ENCODE results near the gene DDHD1.

DDHD1 gene

GRCh38 chr14:53108292-53109104, 44.6 kb downstream of the DDHD1 start:
- H2BK120ac ChIP-seq (ENCODE audit: low read depth, low read length): no peak overlapping the region
- H4K91ac ChIP-seq (ENCODE audit: low read length): no peak overlapping the region
- H2BK5ac ChIP-seq (ENCODE audit: low read depth, low read length, poor library complexity, severe bottlenecking): no peak overlapping the region
- peak overlapping the region in 1 of 2 experiments; percentile 50 for H3K4me3 ChIP-seq (ENCODE audit: insufficient read depth in 1 of 2, low read depth in 1 of 2, low read length in 2 of 2)
- H3K9ac ChIP-seq (ENCODE audit: low read length): peak overlapping the region; percentile 68
- H3K27me3 ChIP-seq (ENCODE audit: control insufficient read depth in 1 of 2, insufficient read depth in 1 of 2, low read length in 2 of 2): no peaks in the 10 kb centered on the region
- H3K9me3 ChIP-seq (ENCODE audit: control insufficient read depth, low read length): peaks cover 7% of the 10 kb centered on the region
- WGBS: 96% methylated on average over 10 of the region's 10 CpGs
- no peaks in the 10 kb centered on the region for H3K4me1 ChIP-seq (ENCODE audit: control insufficient read depth, insufficient read depth, low read depth, low read length)
- peak overlapping the region in 1 of 2 experiments; percentile 49 for H3K18ac ChIP-seq (ENCODE audit: low read depth in 1 of 2, low read length in 2 of 2)
- H2AFZ ChIP-seq (ENCODE audit: low read depth, low read length): no peak overlapping the region
- DNase-seq: peak; percentile 9
- no peak overlapping the region for H2AK5ac ChIP-seq (ENCODE audit: low read length, severe bottlenecking)
- no peak overlapping the region for H3K4me2 ChIP-seq (ENCODE audit: low read length, poor library complexity, severe bottlenecking)
- H3K4ac ChIP-seq (ENCODE audit: low read depth in 1 of 2, low read length in 2 of 2): no peak overlapping the region
- H2BK12ac ChIP-seq (ENCODE audit: low read length in 2 of 2): no peak overlapping the region
- no peak overlapping the region for H3K27ac ChIP-seq (ENCODE audit: low read length, poor library complexity, severe bottlenecking)
- no peak overlapping the region for H3K23ac ChIP-seq (ENCODE audit: low read length in 2 of 2)
- H2BK15ac ChIP-seq (ENCODE audit: low read depth, poor library complexity, severe bottlenecking): no peak overlapping the region
- H3K14ac ChIP-seq (ENCODE audit: low read length in 2 of 2): no peak overlapping the region
- H3K36me3 ChIP-seq (ENCODE audit: control insufficient read depth in 1 of 2, insufficient read depth in 2 of 2, low read depth in 1 of 2, low read length in 2 of 2): peaks cover 2 to 4% of the 10 kb centered on the region in 2 experiments
- H4K8ac ChIP-seq (ENCODE audit: low read length): no peak overlapping the region
- peaks cover 15% of the 10 kb centered on the region for H3K79me1 ChIP-seq (replicated peaks; ENCODE audit: low read length, poor library complexity, severe bottlenecking)

- Histone ChIP-seq H3K27ac (ENCODE audit: low read length, poor library complexity, severe bottlenecking) (no peak overlapping the region), H3K14ac (ENCODE audit: low read length in 2 of 2) (no peak overlapping the region), H3K36me3 (ENCODE audit: control insufficient read depth in 1 of 2, insufficient read depth in 2 of 2, low read depth in 1 of 2, low read length in 2 of 2) (peaks cover 2 to 7% of the 10 kb centered on the region in 2 experiments), H3K4me2 (ENCODE audit: low read length, poor library complexity, severe bottlenecking) (no peak overlapping the region), H3K9me3 (ENCODE audit: control insufficient read depth, low read length) (peaks cover 7% of the 10 kb centered on the region), H3K27me3 (ENCODE audit: control insufficient read depth in 1 of 2, insufficient read depth in 1 of 2, low read length in 2 of 2) (no peaks in the 10 kb centered on the region), H2AFZ (ENCODE audit: low read depth, low read length) (no peak overlapping the region), H3K4ac (ENCODE audit: low read depth in 1 of 2, low read length in 2 of 2) (no peak overlapping the region), H4K8ac (ENCODE audit: low read length) (no peak overlapping the region), H2BK120ac (ENCODE audit: low read depth, low read length) (no peak overlapping the region), H2BK5ac (ENCODE audit: low read depth, low read length, poor library complexity, severe bottlenecking) (no peak overlapping the region), H3K4me3 (ENCODE audit: insufficient read depth in 1 of 2, low read depth in 1 of 2, low read length in 2 of 2) (no peak overlapping the region), H3K4me1 (ENCODE audit: control insufficient read depth, insufficient read depth, low read depth, low read length) (no peaks in the 10 kb centered on the region), H3K9ac (ENCODE audit: low read length) (no peak overlapping the region), H3K79me1 (replicated peaks; ENCODE audit: low read length, poor library complexity, severe bottlenecking) (peaks cover 11% of the 10 kb centered on the region), H2BK12ac (ENCODE audit: low read length in 2 of 2) (no peak overlapping the region), H3K18ac (ENCODE audit: low read depth in 1 of 2, low read length in 2 of 2) (no peak overlapping the region), H3K23ac (ENCODE audit: low read length in 2 of 2) (no peak overlapping the region), H2BK15ac (ENCODE audit: low read depth, poor library complexity, severe bottlenecking) (no peak overlapping the region), H2AK5ac (ENCODE audit: low read length, severe bottlenecking) (no peak overlapping the region), H4K91ac (ENCODE audit: low read length) (no peak overlapping the region)
- DNase-seq: no peak
- 100% methylated on average over 1 of the region's 1 CpG for WGBS
Observed at GRCh38 chr14:53106768-53107167, 46.4 kb downstream of the DDHD1 start.

- Histone ChIP-seq H3K4me2 (ENCODE audit: low read length, poor library complexity, severe bottlenecking) (no peak overlapping the region), H3K9ac (ENCODE audit: low read length) (no peak overlapping the region), H2BK15ac (ENCODE audit: low read depth, poor library complexity, severe bottlenecking) (no peak overlapping the region), H2BK120ac (ENCODE audit: low read depth, low read length) (no peak overlapping the region), H3K4ac (ENCODE audit: low read depth in 1 of 2, low read length in 2 of 2) (no peak overlapping the region), H2BK5ac (ENCODE audit: low read depth, low read length, poor library complexity, severe bottlenecking) (no peak overlapping the region), H3K27ac (ENCODE audit: low read length, poor library complexity, severe bottlenecking) (no peak overlapping the region), H3K27me3 (ENCODE audit: control insufficient read depth in 1 of 2, insufficient read depth in 1 of 2, low read length in 2 of 2) (no peaks in the 10 kb centered on the region), H3K4me3 (ENCODE audit: insufficient read depth in 1 of 2, low read depth in 1 of 2, low read length in 2 of 2) (no peak overlapping the region), H2AK5ac (ENCODE audit: low read length, severe bottlenecking) (no peak overlapping the region), H4K91ac (ENCODE audit: low read length) (no peak overlapping the region), H4K8ac (ENCODE audit: low read length) (no peak overlapping the region), H3K79me1 (replicated peaks; ENCODE audit: low read length, poor library complexity, severe bottlenecking) (peaks cover 6% of the 10 kb centered on the region), H3K9me3 (ENCODE audit: control insufficient read depth, low read length) (peaks cover 7% of the 10 kb centered on the region), H3K23ac (ENCODE audit: low read length in 2 of 2) (no peak overlapping the region), H2BK12ac (ENCODE audit: low read length in 2 of 2) (no peak overlapping the region), H3K18ac (ENCODE audit: low read depth in 1 of 2, low read length in 2 of 2) (no peak overlapping the region), H3K4me1 (ENCODE audit: control insufficient read depth, insufficient read depth, low read depth, low read length) (no peaks in the 10 kb centered on the region), H2AFZ (ENCODE audit: low read depth, low read length) (no peak overlapping the region), H3K14ac (ENCODE audit: low read length in 2 of 2) (no peak overlapping the region), H3K36me3 (ENCODE audit: control insufficient read depth in 1 of 2, insufficient read depth in 2 of 2, low read depth in 1 of 2, low read length in 2 of 2) (peaks cover 2 to 14% of the 10 kb centered on the region in 2 experiments)
- DNase-seq: no peak
- WGBS: 89% methylated on average over 4 of the region's 5 CpGs
Observed at GRCh38 chr14:53103636-53104340, 49.3 kb downstream of the DDHD1 start.

- no peaks in the 10 kb centered on the region for H3K79me1 ChIP-seq (replicated peaks; ENCODE audit: low read length, poor library complexity, severe bottlenecking)
- no peak overlapping the region for H4K8ac ChIP-seq (ENCODE audit: low read length)
- no peak overlapping the region for H3K4ac ChIP-seq (ENCODE audit: low read depth in 1 of 2, low read length in 2 of 2)
- no peaks in the 10 kb centered on the region for H3K4me1 ChIP-seq (ENCODE audit: control insufficient read depth, insufficient read depth, low read depth, low read length)
- no peak overlapping the region for H3K4me2 ChIP-seq (ENCODE audit: low read length, poor library complexity, severe bottlenecking)
- peak overlapping the region; percentile 70 for H3K9ac ChIP-seq (ENCODE audit: low read length)
- no peak overlapping the region for H2BK15ac ChIP-seq (ENCODE audit: low read depth, poor library complexity, severe bottlenecking)
- H2BK120ac ChIP-seq (ENCODE audit: low read depth, low read length): no peak overlapping the region
- H3K9me3 ChIP-seq (ENCODE audit: control insufficient read depth, low read length): no peaks in the 10 kb centered on the region
- H2AFZ ChIP-seq (ENCODE audit: low read depth, low read length): no peak overlapping the region
- H3K27me3 ChIP-seq (ENCODE audit: control insufficient read depth in 1 of 2, insufficient read depth in 1 of 2, low read length in 2 of 2): no peaks in the 10 kb centered on the region
- H2BK12ac ChIP-seq (ENCODE audit: low read length in 2 of 2): no peak overlapping the region
- H3K36me3 ChIP-seq (ENCODE audit: control insufficient read depth in 1 of 2, insufficient read depth in 2 of 2, low read depth in 1 of 2, low read length in 2 of 2): peaks cover 0 to 30% of the 10 kb centered on the region in 2 experiments
- no peak overlapping the region for H2BK5ac ChIP-seq (ENCODE audit: low read depth, low read length, poor library complexity, severe bottlenecking)
- WGBS: no CpG with 5 or more reads among the region's 1 CpG
- no peak overlapping the region for H3K4me3 ChIP-seq (ENCODE audit: insufficient read depth in 1 of 2, low read depth in 1 of 2, low read length in 2 of 2)
- H3K14ac ChIP-seq (ENCODE audit: low read length in 2 of 2): no peak overlapping the region
- H2AK5ac ChIP-seq (ENCODE audit: low read length, severe bottlenecking): no peak overlapping the region
- H3K18ac ChIP-seq (ENCODE audit: low read depth in 1 of 2, low read length in 2 of 2): no peak overlapping the region
- DNase-seq: no peak
- no peak overlapping the region for H4K91ac ChIP-seq (ENCODE audit: low read length)
- no peak overlapping the region for H3K23ac ChIP-seq (ENCODE audit: low read length in 2 of 2)
- H3K27ac ChIP-seq (ENCODE audit: low read length, poor library complexity, severe bottlenecking): no peak overlapping the region
Observed at GRCh38 chr14:53093206-53093605, 59.9 kb downstream of the DDHD1 start.
